HCT116 (cell line): ENCODE results near the gene AGAP2. TPM values are rescaled to one million over a fixed set of nuclear protein-coding genes. Genes with fewer than 3 reads are reported as not detected.

Experiments used
- ATAC-seq: fragments of 200-7000 bp; cut with Tn5 transposase; 2 replicates; pipeline ENCODE4 v1.9.1; 2020; ENCODE audit warnings: mild to moderate bottlenecking, moderate library complexity
- BruUV-seq: library from RNA; stranded (reverse); fragments of 400-500 nt; replicated peaks from 2 replicates; lab custom pipeline; 2021; lab: Mats Ljungman, UMichigan
- CTCF ChIA-PET: fragments of 300-600 bp; sonication (Branson Sonifier 250); formaldehyde crosslinking; loops from one replicate; lab custom pipeline; 2021; ENCODE audit warnings: antibody characterized with exemption; lab: Charles Lee
- POLR2A ChIA-PET: fragments of 300-600, 350-600 bp; sonication (Branson Sonifier 250); formaldehyde crosslinking; loops from one replicate; lab custom pipeline; 2021; ENCODE audit warnings: antibody characterized with exemption; lab: Charles Lee
- RAD21 ChIA-PET, 2 experiments: fragments of 300-600 bp; sonication (Branson Sonifier 250); formaldehyde crosslinking; loops; one replicate each; lab custom pipeline; 2023; ENCODE audit warnings: low total read pairs in 2 of 2; ENCODE audit not compliant: uncharacterized antibody in 2 of 2, unreplicated experiment in 2 of 2, low non-redundant PET in 1 of 2; lab: Charles Lee
- DNase-seq: peaks from one replicate; pipeline ENCODE4 v3.0.0-alpha.2; 2010; ENCODE audit warnings: low read depth, low spot score
- H2AFZ ChIP-seq: fragments of 200-600 bp; shearing (Covaris generic), sonication (generic); 2 replicates; pipeline ENCODE4 v1.6.1; 2017; ENCODE audit warnings: low read depth, mixed run types, mixed read lengths, antibody characterized with exemption, low read length; ENCODE audit not compliant: poor library complexity, severe bottlenecking
- H3K27ac ChIP-seq: 2 replicates; pipeline ENCODE4 v1.5.1; 2012; ENCODE audit warnings: low read depth, low read length
- H3K27me3 ChIP-seq: fragments of 200-600 bp; sonication (generic); 2 replicates; pipeline ENCODE4 v1.6.1; 2016; ENCODE audit warnings: mixed run types, low read length, mixed read lengths; ENCODE audit not compliant: insufficient read depth
- H3K36me3 ChIP-seq, 2 experiments: fragments of 200-500 bp in 1 of 2; fragments of 200-600 bp in 1 of 2; sonication (Bioruptor generic) in 1 of 2; sonication (generic) in 1 of 2; 2 replicates each; pipeline versions ENCODE4 v1.5.1 to v1.6.1; 2014 to 2016; ENCODE audit warnings: low read length in 2 of 2, inconsistent platforms in 1 of 2, mixed read lengths in 1 of 2, mixed run types in 1 of 2; ENCODE audit not compliant: insufficient read depth in 2 of 2, control insufficient read depth in 1 of 2
- H3K4me1 ChIP-seq, 2 experiments: fragments of 200-600 bp in 1 of 2; sonication (generic) in 1 of 2; 2 replicates each; pipeline versions ENCODE4 v1.5.1 to v1.6.1; 2012 to 2017; ENCODE audit warnings: low read length in 2 of 2, inconsistent platforms in 1 of 2, mild to moderate bottlenecking in 1 of 2, mixed read lengths in 1 of 2, mixed run types in 1 of 2, moderate library complexity in 1 of 2; ENCODE audit not compliant: insufficient read depth in 2 of 2, control insufficient read depth in 1 of 2
- H3K4me2 ChIP-seq: fragments of 200-600 bp; sonication (generic); 2 replicates; pipeline ENCODE4 v1.6.1; 2017; ENCODE audit warnings: mixed run types, low read length, mixed read lengths
- H3K4me3 ChIP-seq, 2 experiments: fragments of 200-600 bp in 1 of 2; sonication (generic) in 1 of 2; replicated peaks in 1 of 2; 2 replicates each; pipeline ENCODE4 v1.5.1; 2011 to 2016; ENCODE audit warnings: low read length in 2 of 2, control low read depth in 1 of 2, low read depth in 1 of 2, mild to moderate bottlenecking in 1 of 2, mixed read lengths in 1 of 2, mixed run types in 1 of 2
- H3K79me2 ChIP-seq: fragments of 200-600 bp; sonication (generic); 2 replicates; pipeline ENCODE4 v1.6.1; 2017; ENCODE audit warnings: mild to moderate bottlenecking, mixed run types, low read length, moderate library complexity, mixed read lengths; ENCODE audit not compliant: insufficient read depth
- H3K9ac ChIP-seq: fragments of 200-600 bp; sonication (generic); 2 replicates; pipeline ENCODE4 v1.6.1; 2016; ENCODE audit warnings: low read length, mixed read lengths
- H3K9me2 ChIP-seq: fragments of 200-600 bp; sonication (generic), shearing (Covaris generic); 2 replicates; pipeline ENCODE4 v1.6.1; 2017; ENCODE audit warnings: mixed run types, mild to moderate bottlenecking, moderate library complexity; ENCODE audit not compliant: insufficient read depth
- H3K9me3 ChIP-seq, 2 experiments: fragments of 200-500 bp in 1 of 2; fragments of 200-600 bp in 1 of 2; sonication (Bioruptor generic) in 1 of 2; sonication (generic) in 1 of 2; 2 replicates each; pipeline ENCODE4 v1.6.1; 2014 to 2017; ENCODE audit warnings: low read length in 2 of 2, mixed read lengths in 2 of 2, inconsistent platforms in 1 of 2, low read depth in 1 of 2, mild to moderate bottlenecking in 1 of 2, mixed run types in 1 of 2, moderate library complexity in 1 of 2; ENCODE audit not compliant: control insufficient read depth in 1 of 2, insufficient read depth in 1 of 2
- H4K20me1 ChIP-seq: fragments of 200-600 bp; sonication (generic), shearing (Covaris generic); 2 replicates; pipeline ENCODE4 v1.6.1; 2017; ENCODE audit warnings: mixed run types, mild to moderate bottlenecking, moderate library complexity; ENCODE audit not compliant: insufficient read depth
- ATF3 ChIP-seq: IDR thresholded peaks from 2 replicates; pipeline ENCODE4 v1.6.1; 2012
- CBX3 ChIP-seq: IDR thresholded peaks from 2 replicates; pipeline ENCODE4 v1.6.1; 2012; ENCODE audit warnings: low read depth
- CEBPB ChIP-seq: IDR thresholded peaks from 2 replicates; pipeline ENCODE4 v1.6.1; 2012; ENCODE audit warnings: low read depth
- CTCF ChIP-seq, 3 experiments: fragments of 200-600 bp in 1 of 3; sonication (generic) in 1 of 3; IDR thresholded peaks in 2 of 3; conservative IDR thresholded peaks in 1 of 3; 2 replicates each; pipeline ENCODE4 v1.5.1; 2012 to 2017; ENCODE audit warnings: low read depth in 2 of 3, low read length in 2 of 3, antibody characterized with exemption in 1 of 3, borderline replicate concordance in 1 of 3, control low read depth in 1 of 3, mild to moderate bottlenecking in 1 of 3, mixed read lengths in 1 of 3, mixed run types in 1 of 3, moderate library complexity in 1 of 3; ENCODE audit not compliant: insufficient read depth in 1 of 3
- EZH2phosphoT487 ChIP-seq: fragments of 200-600 bp; IDR thresholded peaks from 2 replicates; pipeline ENCODE4 v1.6.1; 2018; ENCODE audit warnings: antibody characterized with exemption, borderline replicate concordance
- FOSL1 ChIP-seq: IDR thresholded peaks from 2 replicates; pipeline ENCODE4 v1.6.1; 2012; ENCODE audit warnings: low read depth
- POLR2AphosphoS5 ChIP-seq: IDR thresholded peaks from 2 replicates; pipeline ENCODE4 v1.6.1; 2011; ENCODE audit warnings: mild to moderate bottlenecking, low read depth, low read length, moderate library complexity
- RAD21 ChIP-seq: IDR thresholded peaks from 2 replicates; pipeline ENCODE4 v1.6.1; 2012; ENCODE audit warnings: low read depth, mild to moderate bottlenecking
- SP1 ChIP-seq: IDR thresholded peaks from 2 replicates; pipeline ENCODE4 v1.6.1; 2012; ENCODE audit warnings: low read depth
- SRF ChIP-seq: IDR thresholded peaks from 2 replicates; pipeline ENCODE4 v1.6.1; 2012; ENCODE audit warnings: low read depth
- YY1 ChIP-seq: IDR thresholded peaks from 2 replicates; pipeline ENCODE4 v1.6.1; 2011; ENCODE audit warnings: low read length, low read depth, moderate library complexity, mild to moderate bottlenecking; ENCODE audit not compliant: insufficient replicate concordance; ENCODE audit errors: extremely low read depth
- ZBTB33 ChIP-seq: IDR thresholded peaks from 2 replicates; pipeline ENCODE4 v1.6.1; 2011; ENCODE audit warnings: mild to moderate bottlenecking, low read length, moderate library complexity; ENCODE audit not compliant: insufficient replicate concordance; ENCODE audit errors: extremely low read depth
- ZFX ChIP-seq: fragments of 450-650 bp; IDR thresholded peaks from 2 replicates; pipeline ENCODE4 v1.6.1; 2017
- intact Hi-C: fragments of 100-400 bp; cut with micrococcal nuclease; formaldehyde crosslinking; loops from 2 replicates; pipeline ENCODE4 v1.10.0; 2022
- total RNA-seq: library from RNA; stranded (reverse); gene quantifications from one replicate; pipeline ENCODE4 v1.2.1, GENCODE V29; 2021; ENCODE audit not compliant: unreplicated experiment

AGAP2 gene
- total RNA-seq, 1 experiment from 2014 or later = 15.8 TPM

GRCh38 chr12:57693659-57694458 lies 44.7 kb downstream of the AGAP2 start, which contains the start of gene OS9 (continued):
- peak; percentile 91 for TF ChIP-seq YY1
- TF ChIP-seq SP1 = peak; percentile 100
- TF ChIP-seq EZH2phosphoT487 = no peak
- peak; percentile 90 for TF ChIP-seq POLR2AphosphoS5
- no peak for TF ChIP-seq FOSL1

- Histone ChIP-seq H3K4me3 (peak overlapping the region in 1 of 2 experiments; percentile 95; a peak in 3 of 4 replicates), H3K9me2 (no peaks in the 10 kb centered on the region), H3K36me3 (peaks cover 4 to 6% of the 10 kb centered on the region in 2 experiments; a peak in 2 of 4 replicates), H2AFZ (peak overlapping the region; percentile 67), H3K4me2 (peak overlapping the region; percentile 49), H3K79me2 (0 out of 2 replicates have a peak, but pooled peaks cover 6% of the 10 kb centered on the region), H3K27ac (no peak overlapping the region), H3K4me1 (peaks cover 4 to 10% of the 10 kb centered on the region in 2 experiments; a peak in 3 of 4 replicates), H3K9ac (no peak overlapping the region), H3K27me3 (no peaks in the 10 kb centered on the region), H3K9me3 (no peaks in the 10 kb centered on the region)
- intact Hi-C loops = loop anchor here (2.0 to 5.0 kb wide), 2 partner anchors 60 to 111 kb away; partner anchors contain the start of gene B4GALNT1
- no TSS peak for BruUV-seq
- DNase-seq (no peak), ATAC-seq (peak; percentile 19)
- ChIA-PET POLR2A (interaction anchor here (1.2 kb wide), 1 partner anchor 33 kb away, joined by 4 read pairs; no protein-coding TSS in a partner anchor), RAD21 (no interaction called here)
- TF ChIP-seq ZBTB33 = no peak
- TF ChIP-seq ATF3 = no peak
- TF ChIP-seq CEBPB = no peak
- no peak for TF ChIP-seq CBX3
- TF ChIP-seq CTCF (IDR thresholded peaks at IDR 0.05 in 2 of 3, conservative IDR thresholded peaks at IDR 0.05 in 1 of 3; ENCODE audit: borderline replicate concordance in 1 of 3, insufficient read depth in 1 of 3, low read depth in 2 of 3, low read length in 2 of 3) = no peak
- no peak for TF ChIP-seq ZFX
- TF ChIP-seq SRF = no peak
- no peak for TF ChIP-seq FOSL1
- no peak for TF ChIP-seq RAD21
- TF ChIP-seq, all 23 proteins: peak for 0
- CTCF ChIA-PET = interaction anchor here (0.6 to 2.0 kb wide), 2 partner anchors 33 to 109 kb away, joined by 3 to 6 read pairs; no protein-coding TSS in a partner anchor
- no peaks in the 10 kb centered on the region for H4K20me1 ChIP-seq
Observed at GRCh38 chr12:57693317-57693658, 45.3 kb downstream of the AGAP2 start.
